HFF-Myc (cell line): ENCODE data around the gene HEBP2.
"Not testable (repeated sequence)": the region's sequence is repeated elsewhere in the genome, so short reads cannot be mapped to it uniquely, and the experiment has no call there.

Experiments used
- DNase-seq: peaks from one replicate; pipeline ENCODE4 v3.0.0-alpha.2; 2011; ENCODE audit warnings: low read depth; ENCODE audit errors: extremely low read depth
- H3K4me3 ChIP-seq: replicated peaks from 2 replicates; pipeline ENCODE4 v1.5.1; 2011; ENCODE audit warnings: low read depth, mild to moderate bottlenecking, control low read depth, low read length
- CTCF ChIP-seq: IDR thresholded peaks from 2 replicates; pipeline ENCODE4 v1.5.1; 2012; ENCODE audit warnings: mild to moderate bottlenecking, low read depth, low read length, control low read depth; ENCODE audit errors: missing control alignments

HEBP2 gene

GRCh38 chr6:138422861-138423260, 18.8 kb downstream of the HEBP2 start:
- H3K4me3 ChIP-seq: no peak overlapping the region
- no peak for TF ChIP-seq CTCF
- DNase-seq: no peak

- no peak for DNase-seq
- H3K4me3 ChIP-seq: no peak overlapping the region
- no peak for TF ChIP-seq CTCF
Observed at GRCh38 chr6:138424004-138424904, 20.2 kb downstream of the HEBP2 start.

- H3K4me3 ChIP-seq, DNase-seq: not testable (repeated sequence)
Observed at GRCh38 chr6:138425256-138425655, 21.2 kb downstream of the HEBP2 start.

GRCh38 chr6:138426500-138427123, 22.6 kb downstream of the HEBP2 start:
- no peak overlapping the region for H3K4me3 ChIP-seq
- DNase-seq: no peak
- no peak for TF ChIP-seq CTCF

- no peak for DNase-seq
- TF ChIP-seq CTCF: no peak
- H3K4me3 ChIP-seq: no peak overlapping the region
Observed at GRCh38 chr6:138427701-138428100, 23.7 kb downstream of the HEBP2 start.

GRCh38 chr6:138428944-138429598, 25.0 kb downstream of the HEBP2 start:
- peak; percentile 44 for TF ChIP-seq CTCF
- DNase-seq: peak; percentile 21
- no peak overlapping the region for H3K4me3 ChIP-seq

GRCh38 chr6:138429761-138430160, 25.7 kb downstream of the HEBP2 start:
- TF ChIP-seq CTCF: no peak
- DNase-seq: no peak

More at GRCh38 chr6:138429761-138430160, 25.7 kb downstream of the HEBP2 start:
- H3K4me3 ChIP-seq: no peak overlapping the region
